ENCODE data around the gene LRTM1.

LRTM1 gene

GRCh38 chr3:54969652-54970051 is 41.8 kb upstream of the LRTM1 start:
- H3F3A ChIP-seq (ENCODE audit: insufficient read depth, low read length), result no peaks in the 10 kb centered on the region
- H3K4me1 ChIP-seq (ENCODE audit: insufficient read depth, low read length, severe bottlenecking), result no peaks in the 10 kb centered on the region
- no peak overlapping the region for H3K27ac ChIP-seq (ENCODE audit: low read depth, low read length, poor library complexity, severe bottlenecking)
- H4K20me1 ChIP-seq (ENCODE audit: insufficient read depth, low read length), result no peaks in the 10 kb centered on the region
- H3K36me3 ChIP-seq (ENCODE audit: insufficient read depth, low read length), result no peaks in the 10 kb centered on the region
- no peaks in the 10 kb centered on the region for H3K27me3 ChIP-seq (ENCODE audit: insufficient read depth, low read length)
- no peaks in the 10 kb centered on the region for H3K79me2 ChIP-seq (ENCODE audit: insufficient read depth, low read length)
- H3K9me2 ChIP-seq (ENCODE audit: low read depth, low read length), result no peaks in the 10 kb centered on the region
- H3K9ac ChIP-seq (ENCODE audit: low read length), result no peak overlapping the region
- TF ChIP-seq, protein P1, sequence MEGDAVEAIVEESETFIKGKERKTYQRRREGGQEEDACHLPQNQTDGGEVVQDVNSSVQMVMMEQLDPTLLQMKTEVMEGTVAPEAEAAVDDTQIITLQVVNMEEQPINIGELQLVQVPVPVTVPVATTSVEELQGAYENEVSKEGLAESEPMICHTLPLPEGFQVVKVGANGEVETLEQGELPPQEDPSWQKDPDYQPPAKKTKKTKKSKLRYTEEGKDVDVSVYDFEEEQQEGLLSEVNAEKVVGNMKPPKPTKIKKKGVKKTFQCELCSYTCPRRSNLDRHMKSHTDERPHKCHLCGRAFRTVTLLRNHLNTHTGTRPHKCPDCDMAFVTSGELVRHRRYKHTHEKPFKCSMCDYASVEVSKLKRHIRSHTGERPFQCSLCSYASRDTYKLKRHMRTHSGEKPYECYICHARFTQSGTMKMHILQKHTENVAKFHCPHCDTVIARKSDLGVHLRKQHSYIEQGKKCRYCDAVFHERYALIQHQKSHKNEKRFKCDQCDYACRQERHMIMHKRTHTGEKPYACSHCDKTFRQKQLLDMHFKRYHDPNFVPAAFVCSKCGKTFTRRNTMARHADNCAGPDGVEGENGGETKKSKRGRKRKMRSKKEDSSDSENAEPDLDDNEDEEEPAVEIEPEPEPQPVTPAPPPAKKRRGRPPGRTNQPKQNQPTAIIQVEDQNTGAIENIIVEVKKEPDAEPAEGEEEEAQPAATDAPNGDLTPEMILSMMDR (IDR thresholded peaks at IDR 0.05; ENCODE audit: low read length), result no peak
- no peak for TF ChIP-seq EZH2 (IDR thresholded peaks at IDR 0.05; ENCODE audit: borderline replicate concordance, low read length)
- no peak overlapping the region for H3K4me2 ChIP-seq (ENCODE audit: low read length)
- H2AFZ ChIP-seq (ENCODE audit: low read length), result no peak overlapping the region
- H3K9me3 ChIP-seq (ENCODE audit: low read length), result no peaks in the 10 kb centered on the region
- no peak overlapping the region for H3K4me3 ChIP-seq (ENCODE audit: low read depth, low read length, poor library complexity, severe bottlenecking)

DNA sequence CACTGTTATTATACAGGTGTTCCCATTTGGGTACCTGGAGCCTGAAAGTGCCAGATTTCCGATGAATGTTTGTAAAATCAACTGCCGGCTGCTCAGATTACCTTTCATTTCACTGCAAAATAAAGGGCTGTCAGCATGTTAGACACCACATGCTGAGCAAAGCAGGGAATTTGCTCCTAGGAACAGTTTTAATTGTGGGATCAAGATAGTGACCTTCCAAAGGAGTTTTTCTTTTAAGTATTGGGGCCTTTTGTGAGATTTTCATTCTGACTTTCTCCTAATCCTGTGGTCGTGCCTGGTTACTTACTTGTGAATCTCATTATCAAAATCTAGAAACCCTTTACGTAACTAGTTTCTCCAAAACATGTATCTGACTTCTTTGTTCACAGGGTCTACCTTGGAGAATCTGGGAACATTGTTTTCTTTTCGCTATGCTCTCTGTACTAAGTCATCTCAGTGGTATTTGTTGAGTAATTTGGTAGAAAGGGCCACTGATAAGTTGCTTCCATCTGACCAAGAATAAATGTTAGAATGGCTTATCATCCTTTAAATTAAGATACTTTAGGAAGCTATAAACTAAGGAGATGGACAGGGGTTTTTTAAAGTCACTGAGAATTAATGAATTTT is 40.8 kb upstream of the LRTM1 start:
- Histone ChIP-seq H3K4me3 (ENCODE audit: low read depth, low read length, poor library complexity, severe bottlenecking) (no peak overlapping the region), H3K9me3 (ENCODE audit: low read length) (no peaks in the 10 kb centered on the region), H3K36me3 (ENCODE audit: insufficient read depth, low read length) (no peaks in the 10 kb centered on the region), H3K9ac (ENCODE audit: low read length) (no peak overlapping the region), H3K4me2 (ENCODE audit: low read length) (no peak overlapping the region), H3K79me2 (ENCODE audit: insufficient read depth, low read length) (no peaks in the 10 kb centered on the region), H3F3A (ENCODE audit: insufficient read depth, low read length) (no peaks in the 10 kb centered on the region), H2AFZ (ENCODE audit: low read length) (no peak overlapping the region), H3K4me1 (ENCODE audit: insufficient read depth, low read length, severe bottlenecking) (no peaks in the 10 kb centered on the region), H3K9me2 (ENCODE audit: low read depth, low read length) (no peaks in the 10 kb centered on the region), H3K27ac (ENCODE audit: low read depth, low read length, poor library complexity, severe bottlenecking) (no peak overlapping the region), H3K27me3 (ENCODE audit: insufficient read depth, low read length) (no peaks in the 10 kb centered on the region), H4K20me1 (ENCODE audit: insufficient read depth, low read length) (no peaks in the 10 kb centered on the region)
- no peak for TF ChIP-seq EZH2 (IDR thresholded peaks at IDR 0.05; ENCODE audit: borderline replicate concordance, low read length)
- TF ChIP-seq, protein P1 (IDR thresholded peaks at IDR 0.05; ENCODE audit: low read length), result no peak

- Histone ChIP-seq H3K9me3 (ENCODE audit: low read length) (no peaks in the 10 kb centered on the region), H3K36me3 (ENCODE audit: insufficient read depth, low read length) (no peaks in the 10 kb centered on the region), H3K27me3 (ENCODE audit: insufficient read depth, low read length) (no peaks in the 10 kb centered on the region), H3K9ac (ENCODE audit: low read length) (no peak overlapping the region), H3K27ac (ENCODE audit: low read depth, low read length, poor library complexity, severe bottlenecking) (no peak overlapping the region), H3K4me1 (ENCODE audit: insufficient read depth, low read length, severe bottlenecking) (no peaks in the 10 kb centered on the region), H4K20me1 (ENCODE audit: insufficient read depth, low read length) (no peaks in the 10 kb centered on the region), H3K79me2 (ENCODE audit: insufficient read depth, low read length) (no peaks in the 10 kb centered on the region), H2AFZ (ENCODE audit: low read length) (no peak overlapping the region), H3F3A (ENCODE audit: insufficient read depth, low read length) (no peaks in the 10 kb centered on the region), H3K4me2 (ENCODE audit: low read length) (no peak overlapping the region), H3K4me3 (ENCODE audit: low read depth, low read length, poor library complexity, severe bottlenecking) (no peak overlapping the region), H3K9me2 (ENCODE audit: low read depth, low read length) (no peaks in the 10 kb centered on the region)
- TF ChIP-seq, protein P1 (IDR thresholded peaks at IDR 0.05; ENCODE audit: low read length), result no peak
- TF ChIP-seq EZH2 (IDR thresholded peaks at IDR 0.05; ENCODE audit: borderline replicate concordance, low read length), result no peak
Observed at GRCh38 chr3:54967731-54968161, 39.9 kb upstream of the LRTM1 start.
